Activated CD8-positive, alpha-beta memory T cell treated with anti-CD3 and anti-CD28 coated beads, Interleukin-2, amount 50 U/mL, for 24 hours (primary cell): ENCODE data around the gene NEURL1.

Experiments used
- DNase-seq: peaks from one replicate; pipeline ENCODE4 v3.0.0-alpha.2; 2020; ENCODE audit errors: extremely low read depth

Gene NEURL1

DNA sequence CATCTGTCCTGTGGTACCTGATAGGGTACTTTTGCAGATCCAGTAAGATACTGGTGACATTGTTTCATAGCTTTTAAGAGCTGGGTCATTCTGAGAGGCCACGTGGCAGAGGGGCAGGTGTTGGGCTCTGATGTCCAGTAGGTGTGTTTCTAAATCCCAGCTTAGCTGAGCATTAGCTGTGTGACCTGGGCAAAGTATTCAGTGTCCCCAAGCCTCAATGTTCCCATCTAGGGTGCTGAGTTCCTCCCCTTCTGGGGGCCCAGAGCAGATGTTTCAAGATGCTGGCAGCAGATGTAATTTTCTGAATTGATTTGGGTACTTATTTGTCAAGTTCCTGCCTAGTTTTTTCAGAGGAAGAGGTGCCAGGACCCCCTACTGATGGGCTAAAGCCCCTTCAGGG, 52.9 kb downstream of the NEURL1 start:
- DNase-seq, result no peak

DNA sequence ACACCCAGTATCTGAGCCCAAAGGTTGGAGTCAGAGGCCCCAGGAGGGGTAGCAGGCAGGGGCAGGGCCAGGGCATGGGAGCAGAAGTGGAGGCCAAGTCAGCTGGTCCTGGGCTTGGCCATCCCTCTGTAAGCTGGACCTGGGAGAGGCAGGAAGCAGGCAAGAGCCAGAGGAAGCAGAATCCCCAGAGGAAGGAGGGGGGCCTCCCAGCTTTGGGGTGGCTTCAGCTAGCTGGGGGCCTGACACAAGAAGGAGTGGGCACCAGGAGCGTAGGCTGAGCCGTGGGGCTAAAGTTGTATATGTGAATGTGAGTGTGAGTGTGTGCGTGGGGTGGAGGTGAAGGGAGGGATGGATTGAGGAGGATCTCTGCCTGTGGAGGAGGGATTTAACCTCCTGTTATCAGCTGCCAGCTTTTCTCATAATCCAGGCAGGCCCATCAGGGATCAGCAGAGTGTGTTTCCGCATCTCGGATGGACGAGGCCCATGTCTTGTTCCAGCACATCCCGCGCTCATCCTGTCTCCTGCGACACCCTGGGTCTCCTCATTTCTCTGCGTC, 54.0 kb downstream of the NEURL1 start:
- no peak for DNase-seq

DNA sequence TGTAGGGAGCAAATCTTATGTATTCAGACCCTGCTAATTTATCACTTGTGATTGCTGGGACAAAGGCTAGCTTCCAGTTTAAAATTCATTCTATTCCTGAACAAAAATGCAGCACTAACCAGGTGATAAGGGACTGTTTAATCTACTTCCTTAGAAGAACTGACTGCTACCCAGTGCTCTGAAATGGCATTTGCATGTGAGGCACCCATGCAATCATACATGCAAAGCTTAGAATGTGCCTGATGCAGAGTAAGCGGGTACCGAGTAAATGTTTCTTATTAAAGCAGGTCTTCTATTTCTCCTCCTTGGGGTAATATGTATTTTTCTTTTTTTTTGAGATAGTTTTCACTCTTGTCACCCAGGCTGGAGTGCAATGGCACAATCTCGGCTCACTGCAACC, 54.5 kb downstream of the NEURL1 start:
- no peak for DNase-seq

DNA sequence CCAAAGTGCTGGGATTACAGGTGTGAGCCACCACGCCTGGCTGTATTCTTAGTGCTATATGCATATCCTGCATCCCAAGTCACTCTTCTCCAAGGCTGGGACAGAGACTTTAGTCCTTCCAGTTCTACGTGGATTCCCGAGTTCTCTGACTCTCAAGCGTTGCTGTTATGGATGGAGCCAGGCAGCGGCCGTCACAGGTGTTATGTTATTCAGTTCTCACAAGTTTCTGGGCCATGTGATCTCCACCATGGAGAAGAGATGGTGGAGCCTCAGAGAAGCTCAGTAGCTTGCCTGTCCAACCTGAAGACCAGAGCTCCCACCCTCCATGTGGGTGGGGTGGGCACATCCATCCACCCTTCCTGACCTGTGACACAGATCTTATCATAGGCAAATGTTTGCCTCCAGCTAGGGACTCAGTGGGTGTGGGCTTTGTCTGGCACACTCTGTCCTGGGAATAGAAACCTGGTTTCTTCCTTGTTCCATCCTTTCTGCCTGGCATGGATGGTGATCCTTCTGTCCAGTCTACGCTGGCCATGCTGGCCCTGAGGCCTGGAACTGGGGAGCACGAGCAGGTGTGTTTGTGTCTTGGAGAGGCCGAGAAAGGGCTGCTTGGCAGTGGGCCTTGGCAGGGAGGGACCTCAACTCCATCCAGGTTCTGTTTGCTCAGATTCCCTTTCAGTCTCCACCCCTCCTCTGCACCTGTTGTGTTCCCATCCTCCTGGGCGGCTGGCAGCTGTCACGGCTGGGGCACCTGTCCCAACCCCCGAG, 55.3 kb downstream of the NEURL1 start:
- DNase-seq, result no peak

DNA sequence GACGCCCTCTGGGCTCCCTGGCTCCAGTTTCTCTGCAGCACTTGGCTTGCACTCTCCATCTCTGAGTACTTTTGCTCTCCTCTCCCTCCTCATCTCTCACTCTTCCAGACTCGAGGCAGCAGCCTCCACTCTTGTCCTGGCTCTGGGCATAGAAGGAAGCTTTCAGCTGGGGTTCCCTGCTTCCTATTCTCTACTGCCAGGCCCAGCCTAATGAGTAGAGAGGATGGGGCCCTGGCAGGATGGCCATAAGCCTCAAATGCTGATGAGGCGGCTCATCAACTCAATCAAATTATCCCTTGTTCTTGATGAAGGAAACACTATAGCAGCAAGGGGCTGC, 55.8 kb downstream of the NEURL1 start:
- no peak for DNase-seq

DNA sequence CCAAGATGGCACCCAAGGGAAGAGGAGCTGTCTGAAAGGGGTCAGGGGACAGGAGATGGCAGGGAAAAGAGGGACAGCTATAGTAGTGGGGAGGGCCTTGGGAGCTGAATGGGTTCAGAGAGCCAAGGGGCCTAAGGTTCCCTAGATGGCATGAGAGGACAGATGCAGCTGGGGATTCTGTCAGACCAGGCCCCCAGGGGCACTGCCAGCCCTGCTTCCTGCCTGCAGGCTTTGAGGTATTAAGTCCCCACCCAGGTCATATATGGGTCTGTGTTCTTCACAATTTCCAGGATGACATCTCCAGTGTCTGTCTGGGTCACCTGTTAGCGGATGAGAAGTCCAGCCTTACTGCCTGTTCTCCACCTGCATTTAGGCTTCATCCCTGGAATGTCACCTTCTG, 56.7 kb downstream of the NEURL1 start:
- DNase-seq, result no peak

DNA sequence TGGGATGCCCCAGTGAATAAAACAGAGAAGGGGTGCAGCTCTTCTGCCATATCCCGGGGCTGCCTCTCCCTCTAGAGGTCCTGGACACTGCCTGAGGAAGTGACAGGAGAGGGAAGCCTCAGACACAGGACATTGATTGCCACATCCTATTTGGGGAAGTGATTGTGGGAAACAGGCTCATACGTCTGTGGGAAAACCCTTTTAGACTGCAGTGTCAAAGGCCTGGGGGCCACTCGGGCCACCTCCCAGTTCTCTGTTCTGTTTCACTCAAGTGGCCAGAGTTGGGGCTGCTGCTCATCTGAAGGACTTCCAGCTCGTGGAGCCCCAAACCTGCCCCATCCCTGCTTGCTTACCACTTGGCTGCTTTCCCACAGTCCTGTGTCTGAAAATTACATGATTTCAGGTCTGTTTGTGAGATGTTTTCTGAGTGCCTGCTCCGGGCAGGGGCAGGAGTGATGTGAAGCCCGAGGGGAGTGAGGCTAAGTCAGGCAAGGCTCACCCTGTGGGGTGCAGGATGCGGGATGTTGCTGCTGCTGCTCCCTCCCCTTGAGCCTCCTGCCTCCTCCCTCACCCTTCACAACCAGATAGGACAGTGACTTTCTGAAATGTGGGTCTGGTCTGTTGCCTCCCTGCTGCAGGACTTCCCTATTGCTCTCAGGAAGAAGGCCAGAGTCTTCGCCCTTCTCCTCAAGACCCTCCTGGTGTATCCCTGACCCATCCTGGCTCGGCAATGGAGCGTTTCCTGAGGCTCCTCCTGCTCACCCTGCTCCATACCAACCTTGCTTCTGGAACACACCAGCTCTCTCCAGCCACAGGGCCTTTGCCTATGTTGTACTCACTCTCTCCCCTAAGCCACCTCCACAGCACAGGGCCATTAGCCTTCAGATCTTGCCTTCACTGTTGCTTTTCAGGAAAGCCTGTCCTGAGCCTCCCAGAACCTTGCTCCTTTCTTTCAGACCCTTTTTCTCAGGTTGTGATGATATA, 58.4 kb downstream of the NEURL1 start:
- no peak for DNase-seq

DNA sequence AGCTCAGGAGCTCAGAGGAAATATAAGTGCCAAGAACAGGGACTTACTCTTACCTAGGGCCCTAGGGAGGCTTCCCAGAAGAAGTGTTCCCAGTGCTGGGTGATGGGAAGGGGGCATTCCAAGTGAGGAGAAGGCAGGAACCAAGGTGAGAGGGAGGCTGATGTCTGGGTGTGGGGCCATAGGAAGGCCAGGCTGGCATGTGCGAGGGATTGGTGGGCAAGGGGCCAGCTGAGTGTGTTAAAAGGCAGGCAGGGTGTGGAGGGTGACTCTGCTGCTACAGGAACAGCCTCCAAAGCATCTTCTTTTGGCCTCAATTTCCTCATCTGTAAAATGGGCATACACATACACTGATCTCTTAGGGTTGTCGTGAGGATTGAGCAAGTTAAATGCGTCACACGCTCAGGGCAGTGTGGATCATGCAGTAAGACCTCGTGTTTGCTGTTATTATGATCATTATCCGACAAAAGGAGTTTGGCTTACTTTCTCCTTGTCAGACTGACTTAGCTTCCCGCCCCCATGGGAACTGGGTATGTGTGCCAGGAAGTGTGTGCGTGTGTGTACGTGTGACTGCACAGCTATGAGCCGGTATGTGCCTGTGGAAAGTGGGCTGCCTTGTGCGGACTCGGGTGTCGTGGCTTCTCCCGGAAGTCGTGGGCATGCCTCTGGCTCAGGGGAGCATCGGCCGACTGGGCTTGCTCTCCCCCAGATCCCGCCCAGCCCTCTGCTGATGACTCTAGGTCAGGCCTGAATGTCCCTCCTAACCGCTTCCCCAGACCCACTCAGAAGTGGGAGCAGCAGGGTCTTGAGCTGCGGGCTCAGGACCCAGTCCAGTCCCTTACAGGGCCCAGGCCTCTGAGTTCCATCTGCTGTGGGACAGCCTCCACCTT, 59.6 kb downstream of the NEURL1 start:
- DNase-seq, result no peak

DNA sequence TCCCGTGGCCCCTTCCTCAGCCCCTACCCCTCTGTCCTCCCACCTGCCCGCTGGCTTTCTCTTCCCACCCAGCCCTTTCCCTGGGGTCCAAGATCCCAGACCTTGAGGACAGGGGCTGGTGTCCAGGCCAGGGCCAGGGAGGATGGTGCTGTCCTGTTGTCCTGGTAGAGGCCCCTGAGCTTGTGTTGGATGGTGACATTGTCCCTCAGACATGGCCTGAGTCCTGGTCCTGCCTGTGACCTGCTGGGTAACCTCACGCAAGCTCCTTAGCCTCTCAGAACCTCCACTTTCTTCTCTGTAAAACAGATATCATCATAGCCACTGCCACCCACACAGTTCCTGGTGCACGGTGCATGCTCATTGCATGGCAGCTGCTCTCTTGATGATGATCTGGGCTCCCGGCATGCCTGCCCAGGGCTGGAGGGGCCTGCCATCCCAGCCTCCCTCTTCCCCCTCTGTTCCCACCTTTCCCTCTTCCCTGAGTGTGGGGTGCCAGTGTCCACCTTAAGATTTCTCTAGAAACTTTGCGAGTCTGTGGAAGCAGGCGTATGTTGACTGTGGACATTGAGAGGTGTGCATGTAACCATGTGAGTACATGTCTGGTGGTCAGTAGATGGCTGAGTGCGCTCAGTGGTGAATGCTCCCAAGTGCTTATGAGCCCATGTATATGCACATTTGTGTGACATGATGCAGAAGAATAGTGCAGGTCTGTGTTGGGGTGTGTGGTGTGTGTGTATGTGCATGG, 60.4 kb downstream of the NEURL1 start:
- peak; percentile 23 for DNase-seq

DNA sequence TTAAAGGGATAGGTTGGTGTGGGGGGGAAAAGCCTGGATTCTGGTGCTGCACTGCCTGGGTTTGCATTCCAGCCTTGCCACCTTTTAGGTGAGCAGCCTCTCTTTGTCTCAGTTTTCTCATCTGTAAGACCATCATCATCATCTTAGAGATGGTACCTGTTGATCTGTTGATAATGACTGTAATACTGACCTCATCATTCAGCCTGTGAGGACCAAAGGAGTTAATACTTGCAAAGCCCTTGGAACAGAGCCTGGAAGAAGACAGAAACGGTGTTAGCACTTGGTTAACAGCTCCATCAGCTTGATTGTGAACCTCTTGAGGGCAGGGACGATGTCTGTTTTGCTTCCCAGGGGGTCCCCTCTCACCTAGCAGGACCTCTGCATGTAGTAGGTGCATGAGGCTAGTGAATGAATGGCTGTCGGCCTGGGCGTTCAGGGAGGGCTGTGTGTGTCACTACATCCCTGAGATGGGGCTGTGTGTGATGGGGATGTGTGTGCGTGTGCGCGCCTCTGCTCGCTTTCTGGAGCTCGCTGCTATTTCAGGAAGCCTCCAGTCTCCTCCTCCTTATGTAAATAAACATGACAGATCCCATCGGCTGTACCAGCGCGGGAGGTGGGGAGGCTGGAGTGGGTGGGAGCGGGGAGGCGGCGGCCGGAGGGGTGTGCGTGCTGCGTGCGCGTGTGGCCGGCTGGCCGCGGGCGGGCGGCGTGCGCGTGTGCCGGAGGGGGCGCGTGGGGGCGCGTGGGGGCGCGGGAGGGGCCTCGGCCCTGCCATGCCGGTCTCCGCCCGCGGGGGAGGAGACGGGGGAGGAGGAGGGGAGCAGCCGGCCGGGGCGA, 61.2 kb downstream of the NEURL1 start:
- DNase-seq, result no peak

DNA sequence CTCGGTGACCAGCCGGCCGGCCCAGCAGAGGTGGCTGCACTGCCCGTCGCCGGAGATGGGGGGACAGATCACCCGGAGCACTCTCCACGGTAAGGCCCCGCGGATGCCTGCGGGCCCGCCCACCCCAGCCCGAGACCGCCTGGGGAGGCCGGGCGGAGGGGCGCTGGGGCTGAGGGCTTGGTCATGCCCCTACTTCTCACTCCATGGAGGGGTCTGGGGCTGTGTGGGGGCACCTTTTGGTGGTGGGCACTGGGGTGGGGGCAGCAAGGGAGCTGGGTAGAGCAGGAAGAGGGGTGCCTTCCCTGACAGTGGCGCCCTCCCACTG, 61.8 kb downstream of the NEURL1 start:
- DNase-seq, result no peak

DNA sequence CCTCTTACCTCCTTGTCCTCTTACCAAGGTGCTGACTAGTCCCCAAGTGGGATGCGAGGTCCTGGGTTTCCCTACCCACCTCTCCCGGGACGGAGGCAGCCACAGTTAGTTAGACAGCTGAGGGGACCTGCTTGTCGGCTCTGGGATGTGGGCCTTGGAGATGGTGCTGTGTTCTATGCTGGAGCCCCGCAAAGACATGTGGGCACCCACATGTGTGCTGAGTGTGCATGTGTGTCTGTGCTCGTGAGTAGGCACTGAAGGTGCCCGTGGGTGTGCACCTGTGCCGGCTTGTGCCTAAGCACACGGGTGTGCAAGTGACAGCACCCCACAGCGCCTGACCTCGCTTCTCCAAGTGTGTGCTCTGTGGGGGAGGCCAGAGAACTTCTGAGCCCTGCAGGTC, 62.2 kb downstream of the NEURL1 start:
- DNase-seq, result no peak

DNA sequence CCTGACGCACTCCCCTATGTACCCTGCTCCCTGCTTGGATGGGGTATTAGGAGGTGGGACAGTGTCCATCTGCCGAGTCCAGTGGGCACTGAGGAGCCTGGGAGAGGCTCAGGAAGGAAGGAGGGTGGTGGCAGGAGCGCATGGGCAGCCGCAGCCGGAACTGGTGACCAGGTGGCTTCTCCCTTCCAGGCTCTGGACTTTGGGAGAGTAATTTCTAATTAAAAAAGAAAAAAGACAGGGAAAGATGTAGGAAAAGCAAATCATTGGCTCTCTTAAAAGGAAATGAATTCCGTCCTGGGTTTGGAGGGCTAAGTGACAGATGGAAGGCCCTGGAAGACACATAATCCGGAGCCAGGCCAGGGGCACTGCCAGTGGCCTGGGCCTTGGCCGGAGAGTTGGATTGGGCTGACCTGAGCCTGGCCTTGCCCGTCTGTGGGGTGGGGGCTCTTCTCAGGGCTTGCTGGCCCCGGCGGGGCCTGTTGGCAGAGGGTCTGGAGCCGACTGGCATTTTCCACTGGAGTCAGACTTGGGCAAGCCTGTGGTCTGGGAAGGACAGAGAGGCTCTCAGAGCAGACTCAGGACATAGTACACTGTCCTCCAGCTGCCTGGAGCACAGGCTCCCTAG, 63.0 kb downstream of the NEURL1 start:
- DNase-seq, result no peak

DNA sequence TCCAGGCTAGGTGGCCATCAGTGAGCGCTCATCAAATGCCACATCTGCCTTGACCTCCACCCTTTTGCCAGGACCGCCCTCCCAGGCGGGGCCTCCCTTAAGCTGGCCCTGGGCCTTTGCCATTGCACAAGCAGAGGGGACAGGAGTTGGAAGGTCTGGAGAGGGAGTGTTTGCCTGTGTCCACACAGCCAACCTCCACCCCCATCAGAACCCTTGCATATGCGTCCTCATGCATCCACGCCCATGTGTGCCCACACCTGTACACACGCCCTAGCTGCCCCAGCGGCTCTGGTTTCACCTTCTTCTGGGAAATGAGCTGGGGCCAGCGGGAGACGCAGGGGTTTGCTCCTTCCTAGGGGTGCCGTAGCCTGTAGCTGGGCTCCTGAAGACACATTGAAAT, 64.0 kb downstream of the NEURL1 start:
- DNase-seq, result no peak

DNA sequence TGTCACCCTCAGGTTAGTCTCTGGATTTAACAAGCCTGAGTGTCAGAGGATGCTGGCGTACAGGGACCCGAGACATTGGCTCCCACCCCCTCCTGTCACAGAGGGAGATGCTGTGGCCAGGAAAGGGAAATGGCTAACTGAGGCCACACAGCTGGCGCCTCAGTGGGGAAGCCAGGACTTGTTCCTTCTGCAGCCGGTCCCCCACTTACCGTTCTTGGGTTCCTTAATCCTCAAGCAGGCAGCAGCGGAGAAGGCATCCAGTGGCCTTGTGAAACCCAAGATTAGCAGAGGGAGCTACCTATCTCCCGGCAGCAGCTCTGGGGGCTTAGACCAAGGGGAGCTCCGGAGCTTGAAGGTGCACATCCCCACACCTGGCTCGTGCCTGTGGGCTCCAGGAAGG, 65.4 kb downstream of the NEURL1 start:
- no peak for DNase-seq

DNA sequence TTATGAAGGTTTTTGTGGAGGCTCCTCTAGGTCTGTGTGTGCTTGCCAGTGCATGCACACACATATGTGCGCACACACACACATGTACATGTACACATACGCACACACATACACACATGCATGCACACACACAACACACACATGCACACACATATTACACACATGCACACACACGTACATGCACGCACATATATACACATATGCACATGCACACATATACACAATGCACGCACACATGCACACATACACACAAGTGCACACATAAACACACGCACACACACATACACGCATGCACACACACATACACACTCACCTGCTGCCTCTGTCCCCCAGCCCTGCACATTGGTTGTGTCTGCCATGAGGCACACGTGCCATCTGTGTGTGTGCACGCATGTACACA, 66.3 kb downstream of the NEURL1 start:
- no peak for DNase-seq

DNA sequence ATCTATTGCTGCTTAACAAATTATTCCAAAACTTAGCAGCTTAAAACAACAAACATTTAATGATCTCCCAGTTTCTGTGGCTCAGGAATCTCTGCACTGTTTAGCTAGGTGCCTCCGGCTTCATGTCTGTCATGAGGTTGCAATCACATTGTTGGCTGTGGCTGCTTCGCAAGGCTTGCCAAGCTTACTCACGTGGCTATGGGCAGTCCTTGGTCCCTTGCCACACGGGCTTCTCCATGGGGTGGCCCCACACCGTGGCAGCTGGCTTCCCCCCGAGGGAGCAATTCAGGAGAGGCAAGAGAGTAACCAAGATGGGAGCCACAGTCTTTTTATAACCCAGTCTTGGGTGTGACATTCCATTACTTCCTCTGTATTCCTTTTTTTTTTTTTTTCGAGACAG, 67.4 kb downstream of the NEURL1 start:
- no peak for DNase-seq

DNA sequence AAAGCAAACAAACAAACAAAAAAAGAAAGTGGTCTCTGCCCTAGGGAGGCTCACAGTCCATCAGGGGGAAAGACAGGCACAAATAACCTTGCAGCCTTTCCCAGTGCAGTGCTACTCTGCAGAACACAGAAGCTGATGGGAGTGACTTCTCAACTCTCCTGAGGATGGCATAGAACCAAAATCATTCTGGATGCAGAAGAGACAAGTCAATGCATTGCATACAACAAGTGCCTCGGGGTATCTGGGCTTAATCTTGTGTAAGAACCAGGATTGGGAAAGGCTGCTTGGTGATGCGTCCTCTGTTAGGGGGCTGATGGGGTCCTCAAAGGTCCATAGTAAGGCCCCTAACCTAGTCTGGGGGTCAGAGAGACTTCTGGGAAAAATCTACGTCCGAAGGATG, 68.9 kb downstream of the NEURL1 start:
- no peak for DNase-seq

DNA sequence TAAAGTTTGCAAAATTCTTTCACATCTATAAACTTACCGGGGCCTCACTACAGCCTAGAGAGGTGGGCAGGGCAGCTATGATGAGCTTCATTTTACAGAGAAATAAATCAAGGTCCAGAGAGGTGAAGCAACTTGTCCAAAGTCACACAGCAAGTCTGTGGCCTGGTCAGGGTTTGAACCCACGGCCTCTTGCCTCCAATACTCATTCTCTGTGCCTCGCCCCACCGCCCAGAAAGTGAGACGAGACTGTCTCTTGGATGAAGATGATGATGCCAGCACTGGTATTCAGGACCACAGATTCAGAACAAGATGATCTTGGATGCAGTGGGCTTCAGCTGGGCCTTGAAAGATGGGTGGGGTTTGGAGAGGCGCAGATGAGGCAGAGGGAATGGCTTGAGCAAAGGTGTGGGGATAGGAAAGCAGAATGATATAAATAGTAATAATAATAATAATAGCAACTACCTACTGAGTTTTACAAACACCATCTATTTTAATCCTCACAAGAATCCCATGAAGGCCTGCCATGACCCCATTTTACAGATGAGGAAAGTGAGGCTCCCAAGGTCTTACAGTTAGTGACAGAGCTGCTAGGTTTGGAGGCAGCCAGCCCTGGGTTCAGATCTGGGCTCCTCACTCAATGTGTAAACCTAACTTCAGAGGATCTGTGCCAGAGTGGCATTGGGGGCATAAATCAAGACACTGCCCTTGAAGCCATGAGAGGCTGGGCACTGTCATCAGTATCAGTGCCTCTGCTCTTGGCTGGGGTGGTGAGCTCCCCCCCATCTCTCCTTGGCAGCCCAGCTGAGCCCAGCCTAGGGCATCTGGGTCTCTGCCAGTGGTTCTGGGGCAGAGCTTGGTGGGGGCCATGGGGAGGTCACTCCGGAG, 70.0 kb downstream of the NEURL1 start:
- DNase-seq, result no peak
